H1 (cell line): ENCODE data around the gene PAQR5. TPM values are rescaled to one million over a fixed set of nuclear protein-coding genes. Genes with fewer than 3 reads are reported as not detected.

ENCODE experiments used
- CTCF ChIA-PET: fragments of 300-600 bp; sonication (Branson Sonifier 250); formaldehyde crosslinking; loops from one replicate; lab custom pipeline; 2021; ENCODE audit not compliant: partially characterized antibody; lab: Charles Lee
- POLR2A ChIA-PET: fragments of 300-600 bp; sonication (Branson Sonifier 250); formaldehyde crosslinking; loops from one replicate; lab custom pipeline; 2021; ENCODE audit warnings: inconsistent platforms; ENCODE audit not compliant: partially characterized antibody; lab: Charles Lee
- DNase-seq, 2 experiments: peaks; one replicate each; pipeline versions ENCODE4 v3.0.0 to v3.0.0-alpha.2; 2010 to 2022; ENCODE audit warnings: low spot score in 2 of 2, low read depth in 1 of 2, mixed read lengths in 1 of 2
- FAIRE-seq: peaks from 2 replicates; lab custom pipeline; 2011; peaks lifted over from hg19 to GRCh38; lab: Jason Lieb, UNC
- H2AFZ ChIP-seq: 2 replicates; pipeline ENCODE4 v1.8.1; 2012; ENCODE audit warnings: low read length, inconsistent platforms
- H2AK5ac ChIP-seq: 2 replicates; pipeline ENCODE4 v1.6.1; 2013; ENCODE audit warnings: low read depth, low read length
- H2BK120ac ChIP-seq: replicated peaks from 2 replicates; pipeline ENCODE3; 2013; ENCODE audit warnings: low read depth, low read length, inconsistent platforms
- H2BK12ac ChIP-seq: 2 replicates; pipeline ENCODE4 v1.6.1; 2013; ENCODE audit warnings: low read depth, low read length
- H2BK15ac ChIP-seq: 2 replicates; pipeline ENCODE4 v1.6.1; 2013; ENCODE audit warnings: low read length
- H2BK20ac ChIP-seq: 2 replicates; pipeline ENCODE4 v1.6.1; 2013; ENCODE audit warnings: low read length
- H2BK5ac ChIP-seq: 2 replicates; pipeline ENCODE4 v1.6.1; 2013; ENCODE audit warnings: low read depth, low read length
- H3K14ac ChIP-seq: 2 replicates; pipeline ENCODE4 v1.6.1; 2013; ENCODE audit warnings: inconsistent platforms; ENCODE audit not compliant: insufficient read length
- H3K18ac ChIP-seq: 2 replicates; pipeline ENCODE4 v1.6.1; 2013; ENCODE audit warnings: low read length; ENCODE audit errors: extremely low read depth
- H3K23ac ChIP-seq: 2 replicates; pipeline ENCODE4 v1.6.1; 2013; ENCODE audit warnings: inconsistent platforms; ENCODE audit not compliant: insufficient read length
- H3K23me2 ChIP-seq: 2 replicates; pipeline ENCODE4 v1.6.1; 2013; ENCODE audit warnings: low read depth, low read length
- H3K27ac ChIP-seq: 2 replicates; pipeline ENCODE4 v1.6.1; 2011; ENCODE audit warnings: low read depth, low read length, inconsistent platforms
- H3K27me3 ChIP-seq, 4 experiments: replicated peaks in 1 of 4; 1 replicate in 1 of 4; 2 replicates in 3 of 4; pipeline versions ENCODE4 v1.6.1 to v1.8.1; 2011 to 2013; ENCODE audit warnings: low read length in 3 of 4, mild to moderate bottlenecking in 3 of 4, inconsistent platforms in 2 of 4, mixed read lengths in 2 of 4, moderate library complexity in 1 of 4; ENCODE audit not compliant: control insufficient read depth in 3 of 4, insufficient read depth in 3 of 4; ENCODE audit errors: extremely low read depth in 1 of 4
- H3K36me3 ChIP-seq, 4 experiments: 2 replicates each; pipeline versions ENCODE4 v1.6.1 to v1.8.1; 2011 to 2013; ENCODE audit warnings: mild to moderate bottlenecking in 4 of 4, low read length in 3 of 4, moderate library complexity in 2 of 4, control low read depth in 1 of 4, inconsistent platforms in 1 of 4; ENCODE audit not compliant: insufficient read depth in 4 of 4, control insufficient read depth in 2 of 4
- H3K4ac ChIP-seq: replicated peaks from 2 replicates; pipeline ENCODE3; 2013; ENCODE audit warnings: low read length, low read depth, mixed read lengths, inconsistent platforms; ENCODE audit not compliant: insufficient read length
- H3K4me1 ChIP-seq, 4 experiments: replicated peaks in 1 of 4; 1 replicate in 1 of 4; 2 replicates in 3 of 4; pipeline versions ENCODE4 v1.6.1 to v1.8.1; 2011 to 2013; ENCODE audit warnings: low read length in 3 of 4, inconsistent platforms in 2 of 4, mixed read lengths in 1 of 4; ENCODE audit not compliant: insufficient read depth in 4 of 4, control insufficient read depth in 3 of 4
- H3K4me2 ChIP-seq, 2 experiments: 2 replicates each; pipeline versions ENCODE4 v1.6.1 to v1.8.1; 2011 to 2013; ENCODE audit warnings: low read depth in 2 of 2, low read length in 2 of 2, control low read depth in 1 of 2, inconsistent platforms in 1 of 2, mild to moderate bottlenecking in 1 of 2; ENCODE audit not compliant: insufficient read depth in 1 of 2
- H3K4me3 ChIP-seq, 4 experiments: fragments of 200-600, 300-600 bp in 1 of 4; sonication (generic), shearing (Covaris generic), sonication (Bioruptor Twin) in 1 of 4; 2 replicates each; pipeline versions ENCODE4 v1.5.1 to v1.8.1; 2011 to 2016; ENCODE audit warnings: low read length in 4 of 4, low read depth in 3 of 4, control low read depth in 2 of 4, inconsistent platforms in 2 of 4, mild to moderate bottlenecking in 2 of 4, mixed read lengths in 1 of 4, moderate library complexity in 1 of 4; ENCODE audit not compliant: insufficient read depth in 2 of 4; ENCODE audit errors: extremely low read depth in 1 of 4
- H3K56ac ChIP-seq: replicated peaks from 2 replicates; pipeline ENCODE3; 2013; ENCODE audit warnings: low read depth, mild to moderate bottlenecking, mixed read lengths, low read length, inconsistent platforms; ENCODE audit not compliant: insufficient read length
- H3K79me1 ChIP-seq: 2 replicates; pipeline ENCODE4 v1.6.1; 2013; ENCODE audit warnings: low read depth, low read length, control low read depth
- H3K79me2 ChIP-seq, 2 experiments: 2 replicates each; pipeline versions ENCODE4 v1.6.1 to v1.8.1; 2012 to 2013; ENCODE audit warnings: low read length in 2 of 2, mild to moderate bottlenecking in 2 of 2, inconsistent platforms in 1 of 2; ENCODE audit not compliant: insufficient read depth in 2 of 2, control insufficient read depth in 1 of 2
- H3K9ac ChIP-seq, 4 experiments: replicated peaks in 1 of 4; 1 replicate in 1 of 4; 2 replicates in 3 of 4; pipeline versions ENCODE4 v1.6.1 to v1.8.1; 2011 to 2013; ENCODE audit warnings: low read depth in 3 of 4, low read length in 3 of 4, control low read depth in 2 of 4, mild to moderate bottlenecking in 2 of 4, moderate library complexity in 2 of 4, inconsistent platforms in 1 of 4; ENCODE audit errors: extremely low read depth in 1 of 4
- H3K9me3 ChIP-seq, 2 experiments: 2 replicates each; pipeline versions ENCODE4 v1.6.1 to v1.8.1; 2012 to 2013; ENCODE audit warnings: mild to moderate bottlenecking in 2 of 2, moderate library complexity in 2 of 2, control low read depth in 1 of 2, inconsistent platforms in 1 of 2, low read depth in 1 of 2, low read length in 1 of 2, mixed read lengths in 1 of 2; ENCODE audit not compliant: insufficient read depth in 2 of 2
- H4K20me1 ChIP-seq, 2 experiments: replicated peaks in 1 of 2; 2 replicates each; pipeline versions ENCODE3 to v1.8.1; 2011 to 2013; ENCODE audit warnings: inconsistent platforms in 2 of 2, low read length in 2 of 2, mild to moderate bottlenecking in 1 of 2; ENCODE audit not compliant: insufficient read depth in 2 of 2, control insufficient read depth in 1 of 2
- H4K5ac ChIP-seq: 2 replicates; pipeline ENCODE4 v1.6.1; 2013; ENCODE audit warnings: low read length, low read depth, mixed read lengths, inconsistent platforms; ENCODE audit not compliant: insufficient read length
- H4K8ac ChIP-seq: 2 replicates; pipeline ENCODE4 v1.8.0; 2013; ENCODE audit warnings: mild to moderate bottlenecking, moderate library complexity, low read length, inconsistent platforms; ENCODE audit not compliant: insufficient read depth; ENCODE audit errors: extremely low read depth
- H4K91ac ChIP-seq: replicated peaks from 2 replicates; pipeline ENCODE3; 2013; ENCODE audit warnings: low read length, mixed read lengths, inconsistent platforms; ENCODE audit not compliant: insufficient read length
- CREB1 ChIP-seq: IDR thresholded peaks from 2 replicates; pipeline ENCODE4 v1.6.1; 2012; ENCODE audit warnings: inconsistent platforms
- HDAC2 ChIP-seq, 2 experiments: fragments of 300-600 bp in 1 of 2; sonication (generic) in 1 of 2; IDR thresholded peaks; 2 replicates each; pipeline ENCODE4 v1.6.1; 2011 to 2012; ENCODE audit warnings: low read depth in 2 of 2, low read length in 2 of 2, mild to moderate bottlenecking in 2 of 2, moderate library complexity in 2 of 2, borderline replicate concordance in 1 of 2, inconsistent platforms in 1 of 2
- NANOG ChIP-seq: IDR thresholded peaks from 2 replicates; pipeline ENCODE4 v1.6.1; 2011; ENCODE audit warnings: low read length, low read depth, mild to moderate bottlenecking, inconsistent platforms; ENCODE audit not compliant: insufficient read depth, poor library complexity, severe bottlenecking
- RXRA ChIP-seq: IDR thresholded peaks from 2 replicates; pipeline ENCODE4 v1.6.1; 2011; ENCODE audit warnings: low read depth, mild to moderate bottlenecking, low read length, moderate library complexity; ENCODE audit not compliant: insufficient read depth
- SIRT6 ChIP-seq: IDR thresholded peaks from one replicate; pipeline ENCODE4 v1.7.1; 2012; ENCODE audit warnings: low read length, inconsistent platforms
- WGBS, 2 experiments: shearing (Covaris generic) in 1 of 2; methylation state at CpG; one replicate each; pipeline versions ENCODE4 v1.1.6 to v1.1.7; 2013 to 2015; ENCODE audit warnings: low lambda C conversion rate in 2 of 2, mixed read lengths in 2 of 2, inconsistent platforms in 1 of 2, low coverage in 1 of 2, missing lambda C conversion rate in 1 of 2; ENCODE audit not compliant: insufficient replicate concordance in 2 of 2, insufficient coverage in 1 of 2, insufficient read length in 1 of 2; ENCODE audit errors: extremely low coverage in 1 of 2, missing lambda C conversion rate in 1 of 2; 5-methylcytosine and 5-hydroxymethylcytosine counted together
- polyA plus RNA-seq, 7 experiments: library from polyadenylated mRNA; depleted of rRNA in 3 of 7; stranded (reverse) in 5 of 7; unstranded in 2 of 7; fragments of >200 nt in 5 of 7; fragments of 200-250 nt in 2 of 7; gene quantifications; 1 replicate in 5 of 7; 2 replicates in 1 of 7; 4 replicates in 1 of 7; pipeline versions ENCODE4 v1.2.1 to v1.2.3, GENCODE V29; 2011 to 2013; ENCODE audit warnings: missing spikeins in 2 of 7, mixed read lengths in 2 of 7
- total RNA-seq: library from RNA; stranded (reverse); fragmentation: NEBNext Ultra II Directional; extraction: Animal tissue kit (Norgen Biotek cat#: 25700); gene quantifications from 2 replicates; pipeline ENCODE4 v1.2.1, GENCODE V29; 2021
- TF ChIP-seq, protein P1 (sequence below): IDR thresholded peaks from 2 replicates; pipeline ENCODE4 v1.6.1; 2012; ENCODE audit warnings: low read length, inconsistent platforms

Gene PAQR5
- total and polyA plus RNA-seq, 2 of the 8 experiments (the other 6 are each of a cell fraction or from before 2014, with no cell fraction given) = 8.7 to 18.1 TPM

DNA sequence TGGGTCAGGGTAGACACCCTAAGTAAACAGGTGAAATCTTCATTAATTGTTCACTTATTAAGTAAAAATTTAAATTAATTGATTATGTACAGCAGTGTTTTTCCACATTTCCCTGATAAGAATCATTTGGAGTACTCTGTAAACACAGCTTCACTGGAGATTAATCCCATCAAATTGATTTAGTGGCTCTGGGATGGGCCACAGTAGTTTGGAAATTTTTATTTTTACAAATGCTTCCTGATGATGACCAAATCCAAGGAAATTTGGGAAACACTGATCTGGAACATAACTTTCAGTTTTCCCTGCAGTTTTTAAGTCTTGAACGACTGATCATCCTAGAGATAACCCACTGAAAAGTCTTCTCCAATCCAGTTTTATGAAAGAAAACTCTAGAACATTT, 135.1 kb downstream of the PAQR5 start:
- no peaks in the 10 kb centered on the region; a peak in 1 of 7 replicates for H3K4me1 ChIP-seq
- H3K14ac ChIP-seq = no peak overlapping the region
- H2BK15ac ChIP-seq = no peak overlapping the region
- WGBS, 2 experiments = 76% methylated on average over 1 of the region's 1 CpG; no CpG with 5 or more reads in 1 of the 2 experiments
- no peak overlapping the region for H2BK5ac ChIP-seq
- H3K18ac ChIP-seq = no peak overlapping the region
- H3K9ac ChIP-seq = no peak overlapping the region
- no peak overlapping the region for H4K91ac ChIP-seq
- no peak overlapping the region for H2BK12ac ChIP-seq
- H3K79me2 ChIP-seq = no peaks in the 10 kb centered on the region; a peak in 2 of 4 replicates
- H4K5ac ChIP-seq = no peak overlapping the region
- H3K23me2 ChIP-seq = no peaks in the 10 kb centered on the region
- DNase-seq = no peak
- no peak overlapping the region for H3K56ac ChIP-seq
- H3K4ac ChIP-seq = no peak overlapping the region
- H2AK5ac ChIP-seq = no peak overlapping the region
- no peaks in the 10 kb centered on the region for H3K9me3 ChIP-seq
- no peak overlapping the region for H3K23ac ChIP-seq
- no peak overlapping the region for H3K4me3 ChIP-seq
- H4K8ac ChIP-seq = no peak overlapping the region
- H3K4me2 ChIP-seq = no peak overlapping the region
- no peak overlapping the region for H3K27ac ChIP-seq
- FAIRE-seq = no peak
- TF ChIP-seq RXRA (no peak), HDAC2 (IDR thresholded peaks at IDR 0.05; ENCODE audit: borderline replicate concordance in 1 of 2, low read depth in 2 of 2, low read length in 2 of 2) (no peak), CREB1 (no peak), NANOG (no peak), SIRT6 (no peak)
- TF ChIP-seq, protein P1, sequence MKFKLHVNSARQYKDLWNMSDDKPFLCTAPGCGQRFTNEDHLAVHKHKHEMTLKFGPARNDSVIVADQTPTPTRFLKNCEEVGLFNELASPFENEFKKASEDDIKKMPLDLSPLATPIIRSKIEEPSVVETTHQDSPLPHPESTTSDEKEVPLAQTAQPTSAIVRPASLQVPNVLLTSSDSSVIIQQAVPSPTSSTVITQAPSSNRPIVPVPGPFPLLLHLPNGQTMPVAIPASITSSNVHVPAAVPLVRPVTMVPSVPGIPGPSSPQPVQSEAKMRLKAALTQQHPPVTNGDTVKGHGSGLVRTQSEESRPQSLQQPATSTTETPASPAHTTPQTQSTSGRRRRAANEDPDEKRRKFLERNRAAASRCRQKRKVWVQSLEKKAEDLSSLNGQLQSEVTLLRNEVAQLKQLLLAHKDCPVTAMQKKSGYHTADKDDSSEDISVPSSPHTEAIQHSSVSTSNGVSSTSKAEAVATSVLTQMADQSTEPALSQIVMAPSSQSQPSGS = no peak
- no peak overlapping the region for H2BK120ac ChIP-seq
- no peak overlapping the region for H2BK20ac ChIP-seq
- ChIA-PET CTCF (interaction anchor here (1.3 kb wide), 1 partner anchor 12 kb away, joined by 3 read pairs; no protein-coding TSS in a partner anchor), POLR2A (interaction anchor here (1.1 to 5.1 kb wide), 3 partner anchors 14 to 19 kb away, joined by 3 to 42 read pairs (median 3); partner anchors contain the start of gene RPLP1)
- peaks cover 0 to 3% of the 10 kb centered on the region in 2 experiments for H4K20me1 ChIP-seq
- H3K27me3 ChIP-seq = no peaks in the 10 kb centered on the region
- H3K79me1 ChIP-seq = peaks cover 7% of the 10 kb centered on the region
- H3K36me3 ChIP-seq = peaks cover 17 to 76% (median 65%) of the 10 kb centered on the region in 4 experiments
- no peak overlapping the region for H2AFZ ChIP-seq
